Activated CD4-positive, alpha-beta T cell treated with anti-CD3 and anti-CD28 coated beads, Interleukin-2, amount 50 U/mL, for 1 hour (primary cell): Measurements from ENCODE around the gene TNFAIP8.
A peak's percentile ranks its signal among the peaks of the same experiment; 100 is the strongest.
"Not testable (repeated sequence)": the region's sequence is repeated elsewhere in the genome, so short reads cannot be mapped to it uniquely, and the experiment has no call there.

Experiments
- DNase-seq: peaks from one replicate; pipeline ENCODE4 v3.0.0-alpha.2; 2020

TNFAIP8 gene

DNA sequence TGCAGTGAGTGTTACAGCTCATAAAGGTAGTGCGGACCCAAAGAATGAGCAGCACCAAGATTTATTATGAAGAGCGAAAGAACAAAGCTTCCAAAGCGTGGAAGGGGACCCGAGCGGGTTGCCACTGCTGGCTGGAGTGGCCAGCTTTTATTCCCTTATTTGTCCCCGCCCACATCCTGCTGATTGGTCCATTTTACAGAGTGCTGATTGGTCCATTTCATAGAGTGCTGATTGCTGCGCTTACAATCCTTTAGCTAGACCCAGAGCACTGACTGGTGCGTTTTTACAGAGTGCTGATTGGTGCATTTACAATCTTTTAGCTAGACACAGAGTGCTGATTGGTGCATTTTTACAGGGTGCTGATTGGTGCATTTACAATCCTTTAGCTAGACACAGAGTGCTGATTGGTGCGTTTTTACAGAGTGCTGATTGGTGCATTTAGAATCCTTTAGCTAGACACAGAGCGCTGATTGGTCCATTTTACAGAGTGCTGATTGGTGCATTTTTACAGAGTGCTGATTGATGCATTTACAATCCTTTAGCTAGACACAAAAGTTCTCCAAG, 76.9 kb downstream of the TNFAIP8 start:
- DNase-seq: not testable (repeated sequence)

- peak; percentile 74 for DNase-seq
Observed at GRCh38 chr5:119435436-119436132, 79.8 kb downstream of the TNFAIP8 start.

GRCh38 chr5:119437785-119438586, 82.2 kb downstream of the TNFAIP8 start:
- DNase-seq: not testable (repeated sequence)

- not testable (repeated sequence) for DNase-seq
Observed at GRCh38 chr5:119438587-119438917, 82.7 kb downstream of the TNFAIP8 start.

DNA sequence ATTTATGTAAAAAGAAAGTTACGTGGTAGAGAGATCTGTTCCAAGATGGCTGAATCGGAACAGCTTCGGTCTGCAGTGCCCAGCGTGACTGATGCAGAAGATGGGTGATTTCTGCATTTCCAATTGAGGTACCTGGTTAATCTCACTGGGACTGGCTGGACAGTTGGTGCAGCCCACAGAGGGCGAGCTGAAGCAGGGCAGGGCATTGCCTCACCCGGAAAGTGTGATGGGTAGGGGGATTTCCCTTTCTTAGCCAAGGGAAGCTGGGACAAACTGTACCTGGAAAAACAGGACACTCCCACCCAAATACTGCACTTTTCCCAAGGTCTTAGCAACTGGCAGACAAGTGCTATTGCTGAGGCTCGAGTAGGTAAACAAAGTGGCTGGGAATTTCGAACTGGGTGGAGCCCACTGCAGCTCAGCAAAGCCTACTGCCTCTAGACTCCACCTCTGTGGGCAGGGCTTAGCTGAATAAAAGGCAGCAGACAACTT, 83.4 kb downstream of the TNFAIP8 start:
- no peak for DNase-seq

DNA sequence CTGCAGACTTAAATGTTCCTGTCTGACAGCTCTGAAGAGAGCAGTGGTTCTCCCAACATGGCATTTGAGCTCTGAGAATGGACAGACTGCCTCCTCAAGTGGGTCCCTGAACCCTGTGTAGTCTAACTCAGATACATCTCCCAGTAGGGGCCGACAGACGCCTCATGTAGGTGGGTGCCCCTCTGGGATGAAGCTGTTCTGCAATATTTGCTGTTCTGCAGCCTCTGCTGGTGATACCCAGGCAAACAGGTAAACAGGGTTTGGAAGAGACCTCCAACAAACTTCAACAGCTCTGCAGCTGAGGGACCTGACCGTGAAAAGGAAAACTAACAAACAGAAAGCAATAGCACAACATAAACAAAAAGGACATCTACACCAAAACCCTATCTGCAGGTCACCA, 83.8 kb downstream of the TNFAIP8 start:
- DNase-seq: not testable (repeated sequence)

GRCh38 chr5:119444643-119445042, 88.8 kb downstream of the TNFAIP8 start:
- not testable (repeated sequence) for DNase-seq

GRCh38 chr5:119445544-119445943, 89.7 kb downstream of the TNFAIP8 start:
- no peak for DNase-seq
